HCT116 (cell line): ENCODE results near the gene HAND2. TPM values are rescaled to one million over a fixed set of nuclear protein-coding genes. Genes with fewer than 3 reads are reported as not detected.

Experiments
- ATAC-seq: fragments of 200-7000 bp; cut with Tn5 transposase; 2 replicates; pipeline ENCODE4 v1.9.1; 2020; ENCODE audit warnings: mild to moderate bottlenecking, moderate library complexity
- BruUV-seq: library from RNA; stranded (reverse); fragments of 400-500 nt; replicated peaks from 2 replicates; lab custom pipeline; 2021; lab: Mats Ljungman, UMichigan
- CTCF ChIA-PET: fragments of 300-600 bp; sonication (Branson Sonifier 250); formaldehyde crosslinking; loops from one replicate; lab custom pipeline; 2021; ENCODE audit warnings: antibody characterized with exemption; lab: Charles Lee
- POLR2A ChIA-PET: fragments of 300-600, 350-600 bp; sonication (Branson Sonifier 250); formaldehyde crosslinking; loops from one replicate; lab custom pipeline; 2021; ENCODE audit warnings: antibody characterized with exemption; lab: Charles Lee
- RAD21 ChIA-PET, 2 experiments: fragments of 300-600 bp; sonication (Branson Sonifier 250); formaldehyde crosslinking; loops; one replicate each; lab custom pipeline; 2023; ENCODE audit warnings: low total read pairs in 2 of 2; ENCODE audit not compliant: uncharacterized antibody in 2 of 2, unreplicated experiment in 2 of 2, low non-redundant PET in 1 of 2; lab: Charles Lee
- DNase-seq: peaks from one replicate; pipeline ENCODE4 v3.0.0-alpha.2; 2010; ENCODE audit warnings: low read depth, low spot score
- H2AFZ ChIP-seq: fragments of 200-600 bp; shearing (Covaris generic), sonication (generic); 2 replicates; pipeline ENCODE4 v1.6.1; 2017; ENCODE audit warnings: low read depth, mixed run types, mixed read lengths, antibody characterized with exemption, low read length; ENCODE audit not compliant: poor library complexity, severe bottlenecking
- H3K27ac ChIP-seq: 2 replicates; pipeline ENCODE4 v1.5.1; 2012; ENCODE audit warnings: low read depth, low read length
- H3K27me3 ChIP-seq: fragments of 200-600 bp; sonication (generic); 2 replicates; pipeline ENCODE4 v1.6.1; 2016; ENCODE audit warnings: mixed run types, low read length, mixed read lengths; ENCODE audit not compliant: insufficient read depth
- H3K36me3 ChIP-seq, 2 experiments: fragments of 200-500 bp in 1 of 2; fragments of 200-600 bp in 1 of 2; sonication (Bioruptor generic) in 1 of 2; sonication (generic) in 1 of 2; 2 replicates each; pipeline versions ENCODE4 v1.5.1 to v1.6.1; 2014 to 2016; ENCODE audit warnings: low read length in 2 of 2, inconsistent platforms in 1 of 2, mixed read lengths in 1 of 2, mixed run types in 1 of 2; ENCODE audit not compliant: insufficient read depth in 2 of 2, control insufficient read depth in 1 of 2
- H3K4me1 ChIP-seq, 2 experiments: fragments of 200-600 bp in 1 of 2; sonication (generic) in 1 of 2; 2 replicates each; pipeline versions ENCODE4 v1.5.1 to v1.6.1; 2012 to 2017; ENCODE audit warnings: low read length in 2 of 2, inconsistent platforms in 1 of 2, mild to moderate bottlenecking in 1 of 2, mixed read lengths in 1 of 2, mixed run types in 1 of 2, moderate library complexity in 1 of 2; ENCODE audit not compliant: insufficient read depth in 2 of 2, control insufficient read depth in 1 of 2
- H3K4me2 ChIP-seq: fragments of 200-600 bp; sonication (generic); 2 replicates; pipeline ENCODE4 v1.6.1; 2017; ENCODE audit warnings: mixed run types, low read length, mixed read lengths
- H3K4me3 ChIP-seq, 2 experiments: fragments of 200-600 bp in 1 of 2; sonication (generic) in 1 of 2; replicated peaks in 1 of 2; 2 replicates each; pipeline ENCODE4 v1.5.1; 2011 to 2016; ENCODE audit warnings: low read length in 2 of 2, control low read depth in 1 of 2, low read depth in 1 of 2, mild to moderate bottlenecking in 1 of 2, mixed read lengths in 1 of 2, mixed run types in 1 of 2
- H3K79me2 ChIP-seq: fragments of 200-600 bp; sonication (generic); 2 replicates; pipeline ENCODE4 v1.6.1; 2017; ENCODE audit warnings: mild to moderate bottlenecking, mixed run types, low read length, moderate library complexity, mixed read lengths; ENCODE audit not compliant: insufficient read depth
- H3K9ac ChIP-seq: fragments of 200-600 bp; sonication (generic); 2 replicates; pipeline ENCODE4 v1.6.1; 2016; ENCODE audit warnings: low read length, mixed read lengths
- H3K9me2 ChIP-seq: fragments of 200-600 bp; sonication (generic), shearing (Covaris generic); 2 replicates; pipeline ENCODE4 v1.6.1; 2017; ENCODE audit warnings: mixed run types, mild to moderate bottlenecking, moderate library complexity; ENCODE audit not compliant: insufficient read depth
- H3K9me3 ChIP-seq, 2 experiments: fragments of 200-500 bp in 1 of 2; fragments of 200-600 bp in 1 of 2; sonication (Bioruptor generic) in 1 of 2; sonication (generic) in 1 of 2; 2 replicates each; pipeline ENCODE4 v1.6.1; 2014 to 2017; ENCODE audit warnings: low read length in 2 of 2, mixed read lengths in 2 of 2, inconsistent platforms in 1 of 2, low read depth in 1 of 2, mild to moderate bottlenecking in 1 of 2, mixed run types in 1 of 2, moderate library complexity in 1 of 2; ENCODE audit not compliant: control insufficient read depth in 1 of 2, insufficient read depth in 1 of 2
- H4K20me1 ChIP-seq: fragments of 200-600 bp; sonication (generic), shearing (Covaris generic); 2 replicates; pipeline ENCODE4 v1.6.1; 2017; ENCODE audit warnings: mixed run types, mild to moderate bottlenecking, moderate library complexity; ENCODE audit not compliant: insufficient read depth
- ATF3 ChIP-seq: IDR thresholded peaks from 2 replicates; pipeline ENCODE4 v1.6.1; 2012
- CBX3 ChIP-seq: IDR thresholded peaks from 2 replicates; pipeline ENCODE4 v1.6.1; 2012; ENCODE audit warnings: low read depth
- CEBPB ChIP-seq: IDR thresholded peaks from 2 replicates; pipeline ENCODE4 v1.6.1; 2012; ENCODE audit warnings: low read depth
- EGR1 ChIP-seq: IDR thresholded peaks from 2 replicates; pipeline ENCODE4 v1.6.1; 2012; ENCODE audit warnings: low read depth
- EZH2 ChIP-seq: fragments of 200-600 bp; sonication (generic); IDR thresholded peaks from 2 replicates; pipeline ENCODE4 v1.6.1; 2017; ENCODE audit warnings: antibody characterized with exemption, mixed run types
- JUND ChIP-seq: IDR thresholded peaks from 2 replicates; pipeline ENCODE4 v1.6.1; 2012
- POLR2A ChIP-seq: IDR thresholded peaks from 2 replicates; pipeline ENCODE4 v1.7.0; 2011; ENCODE audit warnings: borderline replicate concordance; ENCODE audit not compliant: insufficient read depth, insufficient read length; ENCODE audit errors: extremely low read depth
- POLR2AphosphoS5 ChIP-seq: IDR thresholded peaks from 2 replicates; pipeline ENCODE4 v1.6.1; 2011; ENCODE audit warnings: mild to moderate bottlenecking, low read depth, low read length, moderate library complexity
- RAD21 ChIP-seq: IDR thresholded peaks from 2 replicates; pipeline ENCODE4 v1.6.1; 2012; ENCODE audit warnings: low read depth, mild to moderate bottlenecking
- REST ChIP-seq: IDR thresholded peaks from 2 replicates; pipeline ENCODE4 v1.6.1; 2012; ENCODE audit warnings: low read depth
- SIN3A ChIP-seq: IDR thresholded peaks from 2 replicates; pipeline ENCODE4 v1.6.1; 2012; ENCODE audit warnings: low read depth
- SP1 ChIP-seq: IDR thresholded peaks from 2 replicates; pipeline ENCODE4 v1.6.1; 2012; ENCODE audit warnings: low read depth
- SRF ChIP-seq: IDR thresholded peaks from 2 replicates; pipeline ENCODE4 v1.6.1; 2012; ENCODE audit warnings: low read depth
- YY1 ChIP-seq: IDR thresholded peaks from 2 replicates; pipeline ENCODE4 v1.6.1; 2011; ENCODE audit warnings: low read length, low read depth, moderate library complexity, mild to moderate bottlenecking; ENCODE audit not compliant: insufficient replicate concordance; ENCODE audit errors: extremely low read depth
- ZBTB33 ChIP-seq: IDR thresholded peaks from 2 replicates; pipeline ENCODE4 v1.6.1; 2011; ENCODE audit warnings: mild to moderate bottlenecking, low read length, moderate library complexity; ENCODE audit not compliant: insufficient replicate concordance; ENCODE audit errors: extremely low read depth
- ZFX ChIP-seq: fragments of 450-650 bp; IDR thresholded peaks from 2 replicates; pipeline ENCODE4 v1.6.1; 2017
- ZNF274 ChIP-seq: fragments of 200-500 bp; sonication (Bioruptor generic); IDR thresholded peaks from 2 replicates; pipeline ENCODE4 v1.6.1; 2014; ENCODE audit warnings: mild to moderate bottlenecking, low read depth, low read length, inconsistent platforms
- intact Hi-C: fragments of 100-400 bp; cut with micrococcal nuclease; formaldehyde crosslinking; loops from 2 replicates; pipeline ENCODE4 v1.10.0; 2022
- total RNA-seq: library from RNA; stranded (reverse); gene quantifications from one replicate; pipeline ENCODE4 v1.2.1, GENCODE V29; 2021; ENCODE audit not compliant: unreplicated experiment
- TF ChIP-seq, protein P1 (sequence below): IDR thresholded peaks from 2 replicates; pipeline ENCODE4 v1.6.1; 2012
- TF ChIP-seq, protein P2 (sequence below), 3 experiments: fragments of 200-600 bp in 1 of 3; sonication (generic) in 1 of 3; IDR thresholded peaks in 2 of 3; conservative IDR thresholded peaks in 1 of 3; 2 replicates each; pipeline ENCODE4 v1.5.1; 2012 to 2017; ENCODE audit warnings: low read depth in 2 of 3, low read length in 2 of 3, antibody characterized with exemption in 1 of 3, borderline replicate concordance in 1 of 3, control low read depth in 1 of 3, mild to moderate bottlenecking in 1 of 3, mixed read lengths in 1 of 3, mixed run types in 1 of 3, moderate library complexity in 1 of 3; ENCODE audit not compliant: insufficient read depth in 1 of 3

Gene HAND2
- total RNA-seq, 1 experiment from 2014 or later, result not detected

DNA sequence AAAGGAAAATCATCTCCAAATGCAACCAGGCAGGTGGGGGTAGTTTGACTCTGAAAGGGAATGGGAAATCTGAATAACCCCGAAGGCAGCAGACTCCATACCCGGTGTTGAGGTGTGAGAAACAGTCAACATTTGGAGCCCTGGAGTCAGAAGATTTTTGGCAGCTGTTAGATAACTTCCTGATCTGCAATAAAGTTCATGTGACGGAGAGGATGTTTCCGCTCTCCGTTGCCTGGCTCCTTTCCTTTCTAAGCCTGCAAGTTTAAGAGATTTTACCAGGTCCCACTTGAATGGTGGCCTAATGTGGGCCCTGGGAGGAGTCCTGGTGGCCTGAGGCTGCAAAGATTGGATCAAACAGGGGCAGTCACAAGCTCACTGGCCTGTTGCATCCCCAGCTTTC is 27.7 kb downstream of the HAND2 start:
- Histone ChIP-seq H4K20me1 (no peaks in the 10 kb centered on the region), H3K9me3 (no peaks in the 10 kb centered on the region), H3K27ac (no peak overlapping the region), H3K79me2 (no peaks in the 10 kb centered on the region), H3K4me2 (no peak overlapping the region), H3K4me1 (no peaks in the 10 kb centered on the region), H3K27me3 (no peaks in the 10 kb centered on the region), H2AFZ (no peak overlapping the region), H3K36me3 (no peaks in the 10 kb centered on the region), H3K9me2 (no peaks in the 10 kb centered on the region), H3K9ac (no peak overlapping the region), H3K4me3 (no peak overlapping the region)
- ChIA-PET RAD21 (no interaction called here), CTCF (no interaction called here), POLR2A (interaction anchor here (0.6 kb wide), 1 partner anchor 22 kb away, joined by 3 read pairs; no protein-coding TSS in a partner anchor)
- TF ChIP-seq ZNF274, result no peak
- no peak for TF ChIP-seq ZFX
- TF ChIP-seq, protein P1, sequence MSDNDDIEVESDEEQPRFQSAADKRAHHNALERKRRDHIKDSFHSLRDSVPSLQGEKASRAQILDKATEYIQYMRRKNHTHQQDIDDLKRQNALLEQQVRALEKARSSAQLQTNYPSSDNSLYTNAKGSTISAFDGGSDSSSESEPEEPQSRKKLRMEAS, result no peak
- TF ChIP-seq, protein P2, sequence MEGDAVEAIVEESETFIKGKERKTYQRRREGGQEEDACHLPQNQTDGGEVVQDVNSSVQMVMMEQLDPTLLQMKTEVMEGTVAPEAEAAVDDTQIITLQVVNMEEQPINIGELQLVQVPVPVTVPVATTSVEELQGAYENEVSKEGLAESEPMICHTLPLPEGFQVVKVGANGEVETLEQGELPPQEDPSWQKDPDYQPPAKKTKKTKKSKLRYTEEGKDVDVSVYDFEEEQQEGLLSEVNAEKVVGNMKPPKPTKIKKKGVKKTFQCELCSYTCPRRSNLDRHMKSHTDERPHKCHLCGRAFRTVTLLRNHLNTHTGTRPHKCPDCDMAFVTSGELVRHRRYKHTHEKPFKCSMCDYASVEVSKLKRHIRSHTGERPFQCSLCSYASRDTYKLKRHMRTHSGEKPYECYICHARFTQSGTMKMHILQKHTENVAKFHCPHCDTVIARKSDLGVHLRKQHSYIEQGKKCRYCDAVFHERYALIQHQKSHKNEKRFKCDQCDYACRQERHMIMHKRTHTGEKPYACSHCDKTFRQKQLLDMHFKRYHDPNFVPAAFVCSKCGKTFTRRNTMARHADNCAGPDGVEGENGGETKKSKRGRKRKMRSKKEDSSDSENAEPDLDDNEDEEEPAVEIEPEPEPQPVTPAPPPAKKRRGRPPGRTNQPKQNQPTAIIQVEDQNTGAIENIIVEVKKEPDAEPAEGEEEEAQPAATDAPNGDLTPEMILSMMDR (IDR thresholded peaks at IDR 0.05 in 2 of 3, conservative IDR thresholded peaks at IDR 0.05 in 1 of 3; ENCODE audit: borderline replicate concordance in 1 of 3, insufficient read depth in 1 of 3, low read depth in 2 of 3, low read length in 2 of 3), result no peak
- TF ChIP-seq CEBPB, result no peak
- no peak for TF ChIP-seq REST
- no peak for TF ChIP-seq EGR1
- TF ChIP-seq EZH2, result no peak
- no peak for TF ChIP-seq RAD21
- TF ChIP-seq SIN3A, result no peak
- TF ChIP-seq CBX3, result no peak
- no peak for TF ChIP-seq JUND
- TF ChIP-seq ATF3, result no peak
- no peak for TF ChIP-seq POLR2A
- no peak for TF ChIP-seq POLR2AphosphoS5
- no peak for TF ChIP-seq SRF
- TF ChIP-seq ZBTB33, result no peak
- TF ChIP-seq SP1, result no peak
- no peak for TF ChIP-seq YY1
- no TSS peak for BruUV-seq
- DNase-seq (no peak), ATAC-seq (no peak)
- intact Hi-C loops, result no loop called here
